GM18867 (cell line): ENCODE data around the gene KCNC3.

Experiments used
- ATAC-seq: cut with Tn5 transposase; IDR thresholded peaks from one replicate; pipeline ENCODE4 v1.9.1; 2021; ENCODE audit warnings: mild to moderate bottlenecking, moderate library complexity; ENCODE audit not compliant: unreplicated experiment

The KCNC3 gene

GRCh38 chr19:50328224-50328872 is 829 bp downstream of the KCNC3 start:
- ATAC-seq = peak; percentile 2

- ATAC-seq = no peak
These were observed 1.5 kb downstream of the KCNC3 start for GRCh38 chr19:50327461-50328223.

- ATAC-seq = no peak
These were observed 2.2 kb downstream of the KCNC3 start for GRCh38 chr19:50327013-50327412.

DNA sequence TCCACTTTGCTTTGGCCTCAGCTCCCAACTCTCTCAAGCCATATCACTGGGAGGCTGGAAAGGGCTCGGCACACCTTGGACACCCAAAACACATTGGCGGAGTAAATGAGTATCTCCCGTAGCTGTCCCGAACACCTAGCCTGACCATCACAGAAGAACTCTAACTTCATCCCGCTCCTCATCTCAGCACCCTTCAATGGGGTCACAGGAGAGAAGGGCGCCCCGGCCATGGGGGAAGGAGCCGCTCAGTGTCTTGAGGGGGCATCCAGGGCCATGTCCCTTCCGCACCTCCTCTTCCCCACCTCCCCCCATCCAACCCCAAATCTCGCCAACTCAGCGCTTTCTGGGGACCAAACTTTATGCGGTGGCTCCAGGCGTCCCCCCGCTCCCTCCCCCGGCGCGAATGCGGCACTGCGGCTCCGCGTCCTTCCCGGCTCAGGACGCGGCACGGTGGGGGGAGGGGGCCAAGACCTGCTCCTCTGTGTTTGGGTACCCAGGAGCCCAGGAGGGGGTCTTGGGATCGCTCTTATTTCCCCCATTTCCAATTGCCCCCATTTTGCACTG is 3.0 kb downstream of the KCNC3 start:
- no peak for ATAC-seq

DNA sequence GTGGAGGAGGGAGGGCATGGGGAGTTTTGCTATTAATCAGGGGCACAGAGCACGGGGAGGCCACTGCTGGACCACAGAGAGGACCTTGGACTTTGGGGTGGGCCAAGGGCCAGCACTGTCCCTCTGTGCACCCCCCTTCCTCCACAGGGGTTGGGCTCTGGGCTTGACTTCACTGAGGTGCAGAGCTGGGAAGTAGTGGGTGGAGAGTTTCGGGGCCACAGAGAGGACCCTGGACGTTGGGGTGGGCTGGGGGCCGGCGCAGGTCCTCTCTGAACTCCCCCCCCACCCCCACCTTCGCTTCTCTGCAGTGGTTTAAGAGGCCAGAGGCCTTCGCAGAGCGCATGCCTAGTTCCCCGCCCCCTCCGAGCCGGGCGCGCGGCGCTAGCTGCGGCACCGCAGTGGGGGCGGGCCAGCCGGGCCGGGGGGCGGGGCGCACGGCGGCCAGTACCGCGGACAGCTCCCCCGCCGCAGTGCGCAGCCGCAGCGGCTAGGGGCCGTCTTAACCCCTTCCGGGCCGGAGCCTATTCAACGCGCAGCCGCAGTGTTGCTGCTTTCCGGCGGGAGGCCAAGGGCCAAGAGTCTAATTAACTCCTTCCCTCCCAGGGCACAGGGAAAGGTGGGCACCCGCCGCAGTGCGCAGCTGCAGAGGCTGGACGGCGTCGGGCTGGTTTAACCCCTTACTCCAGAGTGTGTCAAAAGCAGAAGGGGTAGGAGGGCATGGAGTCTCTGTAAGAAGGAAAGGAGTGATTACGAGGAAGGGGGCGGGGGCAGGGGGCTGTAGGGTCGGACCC is 3.7 kb downstream of the KCNC3 start:
- ATAC-seq = no peak

GRCh38 chr19:50324331-50324730 is 4.8 kb downstream of the KCNC3 start:
- no peak for ATAC-seq

DNA sequence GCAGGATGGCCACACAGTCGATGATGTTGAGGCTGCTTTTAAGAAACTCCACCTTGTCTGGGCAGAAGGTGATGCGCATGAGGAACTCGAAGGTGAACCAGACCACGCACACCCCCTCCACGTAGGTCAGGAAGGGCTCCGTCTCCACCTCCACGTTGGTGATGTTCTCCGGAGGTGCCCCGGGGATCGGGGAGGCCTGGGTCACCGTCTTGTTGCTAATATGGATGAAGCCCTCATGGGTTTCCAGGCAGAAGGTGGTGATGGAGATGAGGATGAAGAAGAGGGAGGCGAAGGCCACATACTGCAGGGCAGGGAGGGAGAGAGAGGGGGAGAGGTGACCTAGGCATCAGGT is 5.4 kb downstream of the KCNC3 start:
- ATAC-seq = no peak

DNA sequence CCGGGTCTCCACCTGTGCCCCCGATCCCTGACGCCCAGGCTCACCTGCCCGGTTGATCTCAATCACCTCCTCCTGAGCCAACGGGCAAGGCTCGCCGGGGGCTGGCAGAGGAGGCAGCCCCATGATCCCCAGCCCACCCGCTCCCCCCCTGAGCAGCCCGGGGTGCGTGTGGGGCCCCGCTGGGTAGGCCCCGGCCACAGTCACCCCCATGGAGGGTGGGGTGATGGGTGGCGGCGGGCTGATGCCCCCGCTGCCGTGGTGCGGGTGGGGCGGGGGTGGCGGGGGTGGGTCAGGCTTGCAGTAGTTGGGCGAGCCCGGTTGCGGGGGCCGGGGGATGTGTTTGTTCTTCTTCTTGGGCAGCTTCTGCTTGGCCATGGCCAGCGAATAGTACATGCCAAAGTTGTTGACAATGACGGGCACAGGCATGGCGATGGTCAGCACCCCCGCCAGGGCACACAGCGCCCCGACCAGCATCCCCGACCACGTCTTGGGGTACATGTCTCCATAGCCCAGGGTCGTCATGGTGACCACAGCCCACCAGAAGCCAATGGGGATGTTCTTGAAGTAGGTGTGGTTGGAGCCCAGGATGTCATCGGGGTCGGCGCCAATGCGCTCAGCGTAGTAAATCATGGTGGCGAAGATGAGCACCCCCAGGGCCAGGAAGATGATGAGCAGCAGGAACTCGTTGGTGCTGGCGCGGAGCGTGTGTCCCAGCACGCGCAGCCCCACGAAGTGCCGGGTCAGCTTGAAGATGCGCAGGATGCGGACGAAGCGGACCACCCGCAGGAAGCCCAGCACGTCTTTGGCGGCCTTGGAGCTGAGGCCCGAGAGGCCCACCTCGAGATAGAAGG is 6.0 kb downstream of the KCNC3 start:
- ATAC-seq = no peak

- no peak for ATAC-seq
These were observed 6.9 kb downstream of the KCNC3 start for GRCh38 chr19:50322234-50322633.

DNA sequence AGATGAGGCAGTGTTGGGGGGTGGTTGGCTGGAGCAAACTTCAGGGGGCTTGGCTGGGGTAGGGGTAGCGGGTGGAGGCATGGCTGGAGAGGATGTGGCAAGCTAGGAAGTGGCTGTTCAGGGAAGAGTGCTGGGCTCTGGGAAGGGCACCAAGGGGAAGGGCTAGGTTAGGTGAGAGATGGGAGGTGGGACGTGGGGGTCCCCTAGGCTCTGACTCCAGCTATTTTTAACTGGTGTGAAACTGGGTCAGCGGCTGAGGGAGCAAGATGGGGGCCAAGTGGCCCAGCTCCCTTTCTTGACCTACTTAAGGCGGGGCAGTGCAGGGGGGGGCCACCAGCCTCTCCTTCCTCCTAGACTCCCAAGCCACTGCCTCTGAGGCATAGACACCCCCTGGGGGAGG is 7.3 kb downstream of the KCNC3 start:
- no peak for ATAC-seq

- ATAC-seq = no peak
These were observed 8.6 kb downstream of the KCNC3 start for GRCh38 chr19:50320596-50320995.

DNA sequence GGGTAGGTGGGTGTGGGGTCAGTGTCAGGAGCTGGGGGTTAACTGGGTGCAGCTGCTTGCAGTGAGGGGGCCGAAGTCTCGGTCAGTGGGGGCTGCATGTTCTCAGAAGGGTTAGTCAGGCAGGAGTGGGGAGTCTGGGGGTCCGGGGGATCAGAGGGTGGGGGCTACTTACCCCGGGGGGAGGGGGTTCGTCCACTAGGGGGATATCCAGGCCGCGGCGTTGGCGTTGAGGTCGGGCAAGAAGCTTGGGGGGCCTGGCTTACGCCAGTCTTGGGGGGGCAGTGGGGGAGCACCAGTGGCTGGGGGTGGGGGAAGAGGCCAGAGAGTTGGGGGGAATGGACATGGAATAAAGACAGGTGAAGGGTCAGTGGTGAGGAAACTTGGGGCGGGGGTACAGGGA is 9.1 kb downstream of the KCNC3 start:
- no peak for ATAC-seq

DNA sequence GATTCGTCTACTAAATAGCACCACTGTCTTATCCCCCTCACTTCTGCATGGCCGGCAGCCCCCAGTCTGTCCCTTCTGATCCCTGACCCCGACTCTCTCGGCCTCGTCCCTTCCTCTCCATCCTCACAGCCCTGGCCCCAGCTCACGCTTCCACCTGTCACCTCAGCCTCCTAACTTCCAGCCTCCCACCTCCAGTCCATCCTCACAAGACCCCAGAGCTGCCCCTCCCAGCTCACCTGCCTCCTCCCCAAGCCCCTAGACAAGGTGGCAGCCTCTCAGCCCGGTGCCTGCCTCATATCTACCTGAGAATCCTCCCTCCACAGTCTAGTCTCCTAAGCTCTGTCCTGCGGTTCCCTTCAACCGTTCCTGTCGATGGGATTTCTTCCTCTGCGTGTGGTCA is 10.0 kb downstream of the KCNC3 start:
- ATAC-seq = no peak

GRCh38 chr19:50318438-50318837 is 10.7 kb downstream of the KCNC3 start:
- no peak for ATAC-seq

DNA sequence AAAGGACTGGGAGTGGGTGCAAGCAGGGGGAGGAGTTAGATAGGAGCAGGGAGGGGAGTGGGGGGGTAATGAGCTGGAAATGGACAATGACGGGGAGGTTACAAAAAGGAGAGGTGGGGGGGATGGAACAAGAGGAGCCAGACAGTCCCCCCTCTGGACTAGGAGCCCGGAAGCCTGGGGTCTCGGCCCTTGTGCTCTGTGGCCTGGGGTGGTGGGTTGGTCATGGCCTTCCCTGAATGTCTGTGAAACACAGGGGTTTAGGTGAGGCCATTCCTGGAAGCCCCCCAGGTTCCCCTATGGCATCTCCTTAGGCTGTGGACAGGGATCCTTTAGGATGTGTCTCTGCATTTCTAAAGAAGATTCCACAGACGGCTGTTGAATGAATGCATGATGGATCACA is 12.1 kb downstream of the KCNC3 start:
- ATAC-seq = no peak

DNA sequence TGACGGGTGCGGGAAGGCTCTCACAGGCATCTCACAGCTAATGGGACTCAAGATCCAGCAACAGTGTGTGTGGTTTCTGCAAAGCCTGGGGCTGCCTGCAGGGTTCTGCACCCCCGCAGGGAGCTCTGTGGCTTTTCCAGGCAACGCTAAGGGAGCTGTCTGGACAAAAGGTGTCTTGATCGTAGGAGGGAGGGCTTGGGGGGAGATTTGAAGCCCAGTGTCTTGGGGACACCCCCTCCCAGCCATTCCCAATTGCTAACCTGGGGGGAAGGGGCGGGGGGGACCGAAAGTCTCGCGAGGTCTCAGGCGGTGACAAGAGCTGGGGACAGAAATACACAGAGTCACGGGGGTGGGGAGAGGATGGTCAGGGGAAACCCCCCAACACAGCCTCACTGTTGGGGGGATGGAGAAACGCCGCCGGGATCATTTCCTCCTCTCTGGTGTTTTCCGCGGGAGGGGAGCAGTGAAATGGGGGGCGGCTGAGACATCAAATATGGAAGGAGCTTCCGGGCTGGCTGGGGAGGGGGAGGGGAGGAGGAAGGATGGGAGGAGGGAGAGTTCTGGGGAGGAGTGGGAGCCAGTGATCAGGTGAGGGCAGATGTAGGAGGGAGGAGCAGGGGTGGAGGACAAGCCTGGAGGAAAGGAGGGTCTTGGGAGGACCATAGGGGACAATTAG is 13.3 kb downstream of the KCNC3 start:
- no peak for ATAC-seq

DNA sequence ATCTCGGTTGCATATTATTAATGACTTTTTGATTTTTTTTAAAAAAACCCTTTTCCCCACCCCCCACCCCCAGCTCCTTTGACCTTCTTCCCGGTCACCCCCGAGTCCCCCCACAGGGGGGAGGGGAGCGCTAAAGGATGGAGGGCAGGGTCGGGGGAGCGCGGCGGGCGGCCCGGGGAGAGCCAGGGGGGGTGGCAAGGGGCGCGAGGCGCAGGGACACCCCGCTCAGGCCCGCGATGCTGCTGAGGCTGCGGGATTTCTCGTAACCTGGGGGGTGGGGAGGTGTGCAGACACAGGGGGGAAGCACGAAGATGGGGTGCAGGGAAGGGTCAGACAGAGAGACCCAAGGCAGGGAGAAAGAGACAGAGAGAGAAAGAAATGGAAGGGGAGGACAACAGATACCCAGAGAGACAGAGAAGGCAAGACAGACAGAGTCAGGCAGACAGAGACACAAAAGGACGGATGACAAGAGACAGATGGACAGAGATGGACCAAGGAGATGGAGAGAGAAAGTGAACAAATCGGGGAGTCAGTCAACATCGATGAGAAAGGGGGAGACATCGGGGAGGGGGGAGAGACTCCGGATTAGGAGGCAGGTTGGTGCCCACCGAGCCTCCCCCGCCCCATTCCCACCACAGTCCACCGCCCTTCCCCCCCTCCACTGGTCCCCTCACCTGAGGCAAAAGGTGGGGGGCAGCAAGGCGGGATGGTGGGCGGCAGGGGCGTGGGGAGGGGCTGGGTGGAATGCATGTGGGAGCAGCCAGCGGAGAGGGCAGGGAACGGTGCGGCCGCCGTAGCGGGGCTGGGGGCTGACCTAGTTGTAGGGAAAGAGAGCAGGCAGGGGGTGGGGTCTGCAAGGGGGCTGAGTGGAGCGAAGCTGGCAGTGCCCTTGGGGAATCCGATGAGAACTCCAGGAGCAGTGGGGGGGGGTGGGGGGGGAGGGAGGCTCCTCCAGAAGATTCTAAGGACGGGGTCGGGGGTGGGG is 14.2 kb downstream of the KCNC3 start:
- ATAC-seq = no peak

- ATAC-seq = no peak
These were observed 15.2 kb downstream of the KCNC3 start for GRCh38 chr19:50313812-50314536.
